Neural cell (in vitro differentiated cells): ENCODE measurements around the gene RING1. TPM values are rescaled to one million over a fixed set of nuclear protein-coding genes. Genes with fewer than 3 reads are reported as not detected.

Experiments
- H2AFZ ChIP-seq: fragments of 200-600, 300-800 bp; sonication (generic), shearing (Covaris generic); 2 replicates; pipeline ENCODE4 v1.6.0; 2014; ENCODE audit warnings: low read depth, mild to moderate bottlenecking, antibody characterized with exemption, low read length, moderate library complexity
- H3F3A ChIP-seq: fragments of 200-600 bp; shearing (Covaris generic); 2 replicates; pipeline ENCODE4 v1.6.1; 2016; ENCODE audit warnings: mild to moderate bottlenecking, moderate library complexity, mixed read lengths, antibody characterized with exemption, low read length; ENCODE audit not compliant: insufficient read depth, poor library complexity, severe bottlenecking
- H3K27ac ChIP-seq: fragments of 200-600, 300-800 bp; sonication (generic), shearing (Covaris generic); 2 replicates; pipeline ENCODE4 v1.5.1; 2014; ENCODE audit warnings: mild to moderate bottlenecking, low read length, moderate library complexity
- H3K27me3 ChIP-seq: fragments of 300-800, 200-600 bp; sonication (generic), shearing (Covaris generic); 2 replicates; pipeline ENCODE4 v1.6.0; 2014; ENCODE audit warnings: mild to moderate bottlenecking, low read depth, low read length, moderate library complexity; ENCODE audit not compliant: insufficient read depth
- H3K36me3 ChIP-seq: fragments of 300-800, 200-600 bp; sonication (generic), shearing (Covaris generic); 2 replicates; pipeline ENCODE4 v1.5.1; 2014; ENCODE audit warnings: mild to moderate bottlenecking, antibody characterized with exemption, low read length, moderate library complexity; ENCODE audit not compliant: insufficient read depth
- H3K4me2 ChIP-seq: fragments of 300-800, 200-600 bp; sonication (generic), shearing (Covaris generic); 2 replicates; pipeline ENCODE4 v1.6.0; 2014; ENCODE audit warnings: mild to moderate bottlenecking, low read length
- H3K4me3 ChIP-seq: fragments of 300-800, 200-600 bp; sonication (generic), shearing (Covaris generic); 2 replicates; pipeline ENCODE4 v1.5.1; 2014; ENCODE audit warnings: mild to moderate bottlenecking, low read length, moderate library complexity
- H3K79me2 ChIP-seq: fragments of 200-600 bp; shearing (Covaris generic); replicated peaks from 2 replicates; pipeline ENCODE4 v1.6.0; 2014; ENCODE audit warnings: mild to moderate bottlenecking, low read length, moderate library complexity; ENCODE audit not compliant: insufficient read depth
- H3K9ac ChIP-seq: fragments of 300-800, 200-600 bp; sonication (generic), shearing (Covaris generic); 2 replicates; pipeline ENCODE4 v1.6.1; 2016; ENCODE audit warnings: mild to moderate bottlenecking, low read length, mixed read lengths
- H3K9me2 ChIP-seq: fragments of 200-600 bp; shearing (Covaris generic); 2 replicates; pipeline ENCODE4 v1.6.1; 2016; ENCODE audit warnings: mild to moderate bottlenecking, low read length, mixed read lengths; ENCODE audit not compliant: insufficient read depth
- H3K9me3 ChIP-seq: fragments of 200-600, 300-800 bp; sonication (generic), shearing (Covaris generic); 2 replicates; pipeline ENCODE4 v1.6.1; 2016; ENCODE audit warnings: mild to moderate bottlenecking, mixed run types, low read length, moderate library complexity, mixed read lengths
- H4K20me1 ChIP-seq: fragments of 200-600 bp; shearing (Covaris generic); 2 replicates; pipeline ENCODE4 v1.6.1; 2016; ENCODE audit warnings: mild to moderate bottlenecking, mixed run types; ENCODE audit not compliant: insufficient read depth
- CTCF ChIP-seq: fragments of 450-650 bp; IDR thresholded peaks from 2 replicates; pipeline ENCODE4 v1.5.1; 2014; ENCODE audit warnings: antibody characterized with exemption, mild to moderate bottlenecking, moderate library complexity; ENCODE audit not compliant: poor library complexity, severe bottlenecking
- EP300 ChIP-seq: fragments of 450-650 bp; conservative IDR thresholded peaks from 2 replicates; pipeline ENCODE4 v1.6.1; 2014; ENCODE audit warnings: antibody characterized with exemption, mild to moderate bottlenecking, moderate library complexity; ENCODE audit not compliant: poor library complexity, severe bottlenecking
- EZH2 ChIP-seq: fragments of 200-600, 300-800 bp; shearing (Covaris generic), sonication (generic); IDR thresholded peaks from 2 replicates; pipeline ENCODE4 v1.6.1; 2014; ENCODE audit warnings: antibody characterized with exemption, low read length, borderline replicate concordance, mild to moderate bottlenecking; ENCODE audit not compliant: insufficient read depth, poor library complexity, severe bottlenecking
- MXI1 ChIP-seq: fragments of 450-650 bp; conservative IDR thresholded peaks from 2 replicates; pipeline ENCODE4 v1.6.1; 2014; ENCODE audit warnings: antibody characterized with exemption, mild to moderate bottlenecking; ENCODE audit not compliant: poor library complexity, severe bottlenecking
- POLR2AphosphoS5 ChIP-seq: IDR thresholded peaks from 2 replicates; pipeline ENCODE4 v1.6.1; 2012
- RAD21 ChIP-seq: fragments of 450-650 bp; conservative IDR thresholded peaks from 2 replicates; pipeline ENCODE4 v1.6.1; 2014; ENCODE audit warnings: antibody characterized with exemption, mild to moderate bottlenecking, moderate library complexity
- REST ChIP-seq: IDR thresholded peaks from 2 replicates; pipeline ENCODE4 v1.6.1; 2012; ENCODE audit warnings: borderline replicate concordance
- SMC3 ChIP-seq: fragments of 450-650 bp; conservative IDR thresholded peaks from 2 replicates; pipeline ENCODE4 v1.6.1; 2014; ENCODE audit warnings: antibody characterized with exemption, mild to moderate bottlenecking, moderate library complexity; ENCODE audit not compliant: poor library complexity
- TAF1 ChIP-seq: IDR thresholded peaks from 2 replicates; pipeline ENCODE4 v1.6.1; 2012; ENCODE audit warnings: low read depth
- polyA plus RNA-seq: library from polyadenylated mRNA; depleted of rRNA; stranded (reverse); fragments of >200 nt; gene quantifications from 2 replicates; pipeline ENCODE4 v1.2.3, GENCODE V29; 2014

The RING1 gene
- polyA plus RNA-seq, 1 donor from 2014 or later = 107 TPM

- no peaks in the 10 kb centered on the region for H3K9me2 ChIP-seq
- H3K4me3 ChIP-seq = no peak overlapping the region
- no peak overlapping the region for H3K4me2 ChIP-seq
- no peak overlapping the region for H3K9ac ChIP-seq
- H3K27ac ChIP-seq = no peak overlapping the region
- H2AFZ ChIP-seq = no peak overlapping the region
- peaks cover 5% of the 10 kb centered on the region for H3F3A ChIP-seq
- TF ChIP-seq RAD21 (no peak), EZH2 (no peak), TAF1 (no peak), CTCF (no peak), MXI1 (no peak), EP300 (no peak), POLR2AphosphoS5 (no peak), REST (no peak), SMC3 (no peak)
- H3K36me3 ChIP-seq = no peaks in the 10 kb centered on the region
- H3K27me3 ChIP-seq = no peaks in the 10 kb centered on the region
- no peaks in the 10 kb centered on the region for H3K9me3 ChIP-seq
- no peaks in the 10 kb centered on the region for H3K79me2 ChIP-seq
- H4K20me1 ChIP-seq = no peaks in the 10 kb centered on the region
Observed at GRCh38 chr6:33250731-33251130, 42.4 kb downstream of the RING1 start.

GRCh38 chr6:33251395-33252012, 43.2 kb downstream of the RING1 start:
- H3K9me2 ChIP-seq = no peaks in the 10 kb centered on the region
- no peak for TF ChIP-seq EZH2
- TF ChIP-seq SMC3 = no peak
- TF ChIP-seq RAD21 = no peak
- TF ChIP-seq TAF1 = no peak
- TF ChIP-seq MXI1 = no peak
- TF ChIP-seq REST = no peak
- TF ChIP-seq POLR2AphosphoS5 = no peak
- no peak for TF ChIP-seq CTCF
- TF ChIP-seq EP300 = no peak
- no peak overlapping the region for H3K4me3 ChIP-seq
- no peak overlapping the region for H2AFZ ChIP-seq
- no peaks in the 10 kb centered on the region for H4K20me1 ChIP-seq
- no peak overlapping the region for H3K4me2 ChIP-seq
- no peak overlapping the region for H3K9ac ChIP-seq
- no peaks in the 10 kb centered on the region for H3K9me3 ChIP-seq
- H3K36me3 ChIP-seq = no peaks in the 10 kb centered on the region
- no peaks in the 10 kb centered on the region for H3K79me2 ChIP-seq
- H3K27ac ChIP-seq = no peak overlapping the region
- peaks cover 5% of the 10 kb centered on the region for H3F3A ChIP-seq
- no peaks in the 10 kb centered on the region for H3K27me3 ChIP-seq
